GM13976 (cell line): ENCODE measurements around the gene CTSA.

Source experiments
- DNase-seq: peaks from one replicate; pipeline ENCODE4 v3.0.0; 2012; ENCODE audit warnings: low spot score
- CTCF ChIP-seq: IDR thresholded peaks from 2 replicates; pipeline ENCODE4 v1.5.1; 2012; ENCODE audit warnings: borderline replicate concordance, mild to moderate bottlenecking; ENCODE audit not compliant: insufficient read depth; ENCODE audit errors: extremely low read depth, missing control alignments, control extremely low read depth
- in situ Hi-C: fragments of 300-500 bp; cut with MboI; formaldehyde crosslinking; loops from one replicate; pipeline ENCODE4 v1.12.0; 2022; ENCODE audit warnings: low sequenced_read_pairs, mixed read lengths, inconsistent platforms; ENCODE audit not compliant: unreplicated experiment

The CTSA gene

GRCh38 chr20:45890985-45891983 is at the start of gene CTSA, which contains the start of gene NEURL2:
CTSA (plus strand) TSS chr20:45891335; CDS start chr20:45891569, 234 bp downstream.
NEURL2 (minus strand) TSS chr20:45891208; CDS start chr20:45890991, 217 bp downstream.
- DNase-seq, result peak; percentile 99
- in situ Hi-C loops, result no loop called here
- no peak for TF ChIP-seq CTCF

GRCh38 chr20:45841407-45842129 is 49.6 kb upstream of the CTSA start:
- in situ Hi-C loops, result no loop called here
- no peak for DNase-seq
- no peak for TF ChIP-seq CTCF

- DNase-seq, result peak; percentile 82
- no peak for TF ChIP-seq CTCF
- in situ Hi-C loops, result no loop called here
Observed at GRCh38 chr20:45842169-45842812, 48.8 kb upstream of the CTSA start.

GRCh38 chr20:45843506-45843905 is 47.6 kb upstream of the CTSA start:
- TF ChIP-seq CTCF, result no peak
- in situ Hi-C loops, result no loop called here
- no peak for DNase-seq

GRCh38 chr20:45845452-45845851 is 45.7 kb upstream of the CTSA start:
- DNase-seq, result no peak
- no peak for TF ChIP-seq CTCF
- in situ Hi-C loops, result no loop called here

GRCh38 chr20:45848421-45848820 is 42.7 kb upstream of the CTSA start:
- no peak for TF ChIP-seq CTCF
- in situ Hi-C loops, result no loop called here
- no peak for DNase-seq
